ENCODE results near the gene SALL1. TPM values are rescaled to one million over a fixed set of nuclear protein-coding genes. Genes with fewer than 3 reads are reported as not detected.

SALL1 gene
- total RNA-seq, 1 experiment from 2014 or later = 101 TPM

GRCh38 chr16:51166541-51166940 lies 15.5 kb upstream of the SALL1 start:
- no peak for DNase-seq
- H3K4me3 Mint-ChIP-seq = no peak overlapping the region
- H3K23me2 ChIP-seq (ENCODE audit: insufficient read length, low read depth, low read length, poor library complexity, severe bottlenecking) = no peaks in the 10 kb centered on the region
- TF ChIP-seq CTCF (conservative IDR thresholded peaks at IDR 0.05) = no peak
- no peak overlapping the region for H2BK120ac ChIP-seq (ENCODE audit: low read depth, low read length, poor library complexity, severe bottlenecking)
- no peaks in the 10 kb centered on the region for H3K79me2 ChIP-seq (ENCODE audit: insufficient read depth, low read length)
- H3K36me3 Mint-ChIP-seq (ENCODE audit: insufficient read depth in 1 of 3, low read depth in 3 of 3) = peaks cover 4 to 16% (median 10%) of the 10 kb centered on the region in 3 experiments; a peak in 6 of 7 replicates
- no peak overlapping the region for H4K5ac ChIP-seq (ENCODE audit: insufficient read length, low read depth, low read length)
- H3K27ac Mint-ChIP-seq = no peak overlapping the region
- H2BK5ac ChIP-seq (ENCODE audit: insufficient read length, low read length) = no peak overlapping the region
- H3K14ac ChIP-seq (ENCODE audit: insufficient read depth, low read length) = no peak overlapping the region
- H3K23ac ChIP-seq (ENCODE audit: insufficient read length, low read depth, low read length) = no peak overlapping the region
- H4K91ac ChIP-seq (ENCODE audit: insufficient read length, low read depth, low read length) = no peak overlapping the region
- no peak overlapping the region for H4K8ac ChIP-seq (replicated peaks; ENCODE audit: insufficient read length, low read depth, low read length)
- no peaks in the 10 kb centered on the region for H3K4me1 ChIP-seq (ENCODE audit: insufficient read depth, low read length)
- H3K9me3 ChIP-seq (ENCODE audit: control insufficient read depth, low read depth, low read length) = no peaks in the 10 kb centered on the region
- H3K56ac ChIP-seq (ENCODE audit: insufficient read length, low read depth, low read length) = no peak overlapping the region
- H2AK5ac ChIP-seq (ENCODE audit: insufficient read length, low read length) = no peak overlapping the region
- no peak overlapping the region for H2BK15ac ChIP-seq (ENCODE audit: low read depth, low read length)
- H3K18ac ChIP-seq (ENCODE audit: insufficient read length, low read depth, low read length) = no peak overlapping the region
- H2BK20ac ChIP-seq (ENCODE audit: low read depth, low read length, poor library complexity, severe bottlenecking) = no peak overlapping the region
- no CpG with 5 or more reads among the region's 3 CpGs for WGBS (ENCODE audit: extremely low coverage, insufficient read length, low lambda C conversion rate)
- H3K9me3 Mint-ChIP-seq = peaks cover 6 to 16% of the 10 kb centered on the region in 2 experiments; a peak in 4 of 5 replicates
- no peak overlapping the region for H3K4me2 ChIP-seq (ENCODE audit: insufficient read depth, insufficient read length, low read length)
- H3T11ph ChIP-seq (ENCODE audit: low read length) = no peak overlapping the region
- no peak overlapping the region for H2AFZ ChIP-seq (ENCODE audit: low read length)
- no peaks in the 10 kb centered on the region for H4K20me1 ChIP-seq (ENCODE audit: control insufficient read depth, insufficient read depth, insufficient read length)
- no peak overlapping the region for H3K9ac ChIP-seq (ENCODE audit: extremely low read depth, insufficient read length, low read length)
- H3K27me3 Mint-ChIP-seq (ENCODE audit: low read depth) = peaks cover 10% of the 10 kb centered on the region; the same call in 1 of the 2 replicates
- peaks cover 24 to 32% of the 10 kb centered on the region in 2 experiments for H3K4me1 Mint-ChIP-seq
- no peak overlapping the region for H2BK12ac ChIP-seq (ENCODE audit: insufficient read length, low read depth, low read length)
- no peak overlapping the region for H3K27ac ChIP-seq (ENCODE audit: insufficient read length, low read depth, low read length)
- H3K4ac ChIP-seq (ENCODE audit: low read depth, low read length) = no peak overlapping the region
- H3K79me1 ChIP-seq (ENCODE audit: insufficient read depth, low read depth, low read length, poor library complexity, severe bottlenecking) = no peaks in the 10 kb centered on the region
- no peaks in the 10 kb centered on the region; the same call in none of the 2 replicates for H3K27me3 ChIP-seq (ENCODE audit: insufficient read depth, low read length)
